H1 (cell line): Measurements from ENCODE around the gene ARFGEF3. TPM values are rescaled to one million over a fixed set of nuclear protein-coding genes. Genes with fewer than 3 reads are reported as not detected.

Experiments
- CTCF ChIA-PET: fragments of 300-600 bp; sonication (Branson Sonifier 250); formaldehyde crosslinking; loops from one replicate; lab custom pipeline; 2021; ENCODE audit not compliant: partially characterized antibody; lab: Charles Lee
- POLR2A ChIA-PET: fragments of 300-600 bp; sonication (Branson Sonifier 250); formaldehyde crosslinking; loops from one replicate; lab custom pipeline; 2021; ENCODE audit warnings: inconsistent platforms; ENCODE audit not compliant: partially characterized antibody; lab: Charles Lee
- DNase-seq, 2 experiments: peaks; one replicate each; pipeline versions ENCODE4 v3.0.0 to v3.0.0-alpha.2; 2010 to 2022; ENCODE audit warnings: low spot score in 2 of 2, low read depth in 1 of 2, mixed read lengths in 1 of 2
- FAIRE-seq: peaks from 2 replicates; lab custom pipeline; 2011; peaks lifted over from hg19 to GRCh38; lab: Jason Lieb, UNC
- H2AFZ ChIP-seq: 2 replicates; pipeline ENCODE4 v1.8.1; 2012; ENCODE audit warnings: low read length, inconsistent platforms
- H2AK5ac ChIP-seq: 2 replicates; pipeline ENCODE4 v1.6.1; 2013; ENCODE audit warnings: low read depth, low read length
- H2BK120ac ChIP-seq: replicated peaks from 2 replicates; pipeline ENCODE3; 2013; ENCODE audit warnings: low read depth, low read length, inconsistent platforms
- H2BK12ac ChIP-seq: 2 replicates; pipeline ENCODE4 v1.6.1; 2013; ENCODE audit warnings: low read depth, low read length
- H2BK15ac ChIP-seq: 2 replicates; pipeline ENCODE4 v1.6.1; 2013; ENCODE audit warnings: low read length
- H2BK20ac ChIP-seq: 2 replicates; pipeline ENCODE4 v1.6.1; 2013; ENCODE audit warnings: low read length
- H2BK5ac ChIP-seq: 2 replicates; pipeline ENCODE4 v1.6.1; 2013; ENCODE audit warnings: low read depth, low read length
- H3K14ac ChIP-seq: 2 replicates; pipeline ENCODE4 v1.6.1; 2013; ENCODE audit warnings: inconsistent platforms; ENCODE audit not compliant: insufficient read length
- H3K18ac ChIP-seq: 2 replicates; pipeline ENCODE4 v1.6.1; 2013; ENCODE audit warnings: low read length; ENCODE audit errors: extremely low read depth
- H3K23ac ChIP-seq: 2 replicates; pipeline ENCODE4 v1.6.1; 2013; ENCODE audit warnings: inconsistent platforms; ENCODE audit not compliant: insufficient read length
- H3K23me2 ChIP-seq: 2 replicates; pipeline ENCODE4 v1.6.1; 2013; ENCODE audit warnings: low read depth, low read length
- H3K27ac ChIP-seq: 2 replicates; pipeline ENCODE4 v1.6.1; 2011; ENCODE audit warnings: low read depth, low read length, inconsistent platforms
- H3K27me3 ChIP-seq, 4 experiments: replicated peaks in 1 of 4; 1 replicate in 1 of 4; 2 replicates in 3 of 4; pipeline versions ENCODE4 v1.6.1 to v1.8.1; 2011 to 2013; ENCODE audit warnings: low read length in 3 of 4, mild to moderate bottlenecking in 3 of 4, inconsistent platforms in 2 of 4, mixed read lengths in 2 of 4, moderate library complexity in 1 of 4; ENCODE audit not compliant: control insufficient read depth in 3 of 4, insufficient read depth in 3 of 4; ENCODE audit errors: extremely low read depth in 1 of 4
- H3K36me3 ChIP-seq, 4 experiments: 2 replicates each; pipeline versions ENCODE4 v1.6.1 to v1.8.1; 2011 to 2013; ENCODE audit warnings: mild to moderate bottlenecking in 4 of 4, low read length in 3 of 4, moderate library complexity in 2 of 4, control low read depth in 1 of 4, inconsistent platforms in 1 of 4; ENCODE audit not compliant: insufficient read depth in 4 of 4, control insufficient read depth in 2 of 4
- H3K4ac ChIP-seq: replicated peaks from 2 replicates; pipeline ENCODE3; 2013; ENCODE audit warnings: low read length, low read depth, mixed read lengths, inconsistent platforms; ENCODE audit not compliant: insufficient read length
- H3K4me1 ChIP-seq, 4 experiments: replicated peaks in 1 of 4; 1 replicate in 1 of 4; 2 replicates in 3 of 4; pipeline versions ENCODE4 v1.6.1 to v1.8.1; 2011 to 2013; ENCODE audit warnings: low read length in 3 of 4, inconsistent platforms in 2 of 4, mixed read lengths in 1 of 4; ENCODE audit not compliant: insufficient read depth in 4 of 4, control insufficient read depth in 3 of 4
- H3K4me2 ChIP-seq, 2 experiments: 2 replicates each; pipeline versions ENCODE4 v1.6.1 to v1.8.1; 2011 to 2013; ENCODE audit warnings: low read depth in 2 of 2, low read length in 2 of 2, control low read depth in 1 of 2, inconsistent platforms in 1 of 2, mild to moderate bottlenecking in 1 of 2; ENCODE audit not compliant: insufficient read depth in 1 of 2
- H3K4me3 ChIP-seq, 4 experiments: fragments of 200-600, 300-600 bp in 1 of 4; sonication (generic), shearing (Covaris generic), sonication (Bioruptor Twin) in 1 of 4; 2 replicates each; pipeline versions ENCODE4 v1.5.1 to v1.8.1; 2011 to 2016; ENCODE audit warnings: low read length in 4 of 4, low read depth in 3 of 4, control low read depth in 2 of 4, inconsistent platforms in 2 of 4, mild to moderate bottlenecking in 2 of 4, mixed read lengths in 1 of 4, moderate library complexity in 1 of 4; ENCODE audit not compliant: insufficient read depth in 2 of 4; ENCODE audit errors: extremely low read depth in 1 of 4
- H3K56ac ChIP-seq: replicated peaks from 2 replicates; pipeline ENCODE3; 2013; ENCODE audit warnings: low read depth, mild to moderate bottlenecking, mixed read lengths, low read length, inconsistent platforms; ENCODE audit not compliant: insufficient read length
- H3K79me1 ChIP-seq: 2 replicates; pipeline ENCODE4 v1.6.1; 2013; ENCODE audit warnings: low read depth, low read length, control low read depth
- H3K79me2 ChIP-seq, 2 experiments: 2 replicates each; pipeline versions ENCODE4 v1.6.1 to v1.8.1; 2012 to 2013; ENCODE audit warnings: low read length in 2 of 2, mild to moderate bottlenecking in 2 of 2, inconsistent platforms in 1 of 2; ENCODE audit not compliant: insufficient read depth in 2 of 2, control insufficient read depth in 1 of 2
- H3K9ac ChIP-seq, 4 experiments: replicated peaks in 1 of 4; 1 replicate in 1 of 4; 2 replicates in 3 of 4; pipeline versions ENCODE4 v1.6.1 to v1.8.1; 2011 to 2013; ENCODE audit warnings: low read depth in 3 of 4, low read length in 3 of 4, control low read depth in 2 of 4, mild to moderate bottlenecking in 2 of 4, moderate library complexity in 2 of 4, inconsistent platforms in 1 of 4; ENCODE audit errors: extremely low read depth in 1 of 4
- H3K9me3 ChIP-seq, 2 experiments: 2 replicates each; pipeline versions ENCODE4 v1.6.1 to v1.8.1; 2012 to 2013; ENCODE audit warnings: mild to moderate bottlenecking in 2 of 2, moderate library complexity in 2 of 2, control low read depth in 1 of 2, inconsistent platforms in 1 of 2, low read depth in 1 of 2, low read length in 1 of 2, mixed read lengths in 1 of 2; ENCODE audit not compliant: insufficient read depth in 2 of 2
- H4K20me1 ChIP-seq, 2 experiments: replicated peaks in 1 of 2; 2 replicates each; pipeline versions ENCODE3 to v1.8.1; 2011 to 2013; ENCODE audit warnings: inconsistent platforms in 2 of 2, low read length in 2 of 2, mild to moderate bottlenecking in 1 of 2; ENCODE audit not compliant: insufficient read depth in 2 of 2, control insufficient read depth in 1 of 2
- H4K5ac ChIP-seq: 2 replicates; pipeline ENCODE4 v1.6.1; 2013; ENCODE audit warnings: low read length, low read depth, mixed read lengths, inconsistent platforms; ENCODE audit not compliant: insufficient read length
- H4K8ac ChIP-seq: 2 replicates; pipeline ENCODE4 v1.8.0; 2013; ENCODE audit warnings: mild to moderate bottlenecking, moderate library complexity, low read length, inconsistent platforms; ENCODE audit not compliant: insufficient read depth; ENCODE audit errors: extremely low read depth
- H4K91ac ChIP-seq: replicated peaks from 2 replicates; pipeline ENCODE3; 2013; ENCODE audit warnings: low read length, mixed read lengths, inconsistent platforms; ENCODE audit not compliant: insufficient read length
- BCL11A ChIP-seq, 2 experiments: IDR thresholded peaks; one replicate each; pipeline ENCODE4 v1.6.1; 2011; ENCODE audit warnings: low read depth in 2 of 2, low read length in 2 of 2, mild to moderate bottlenecking in 2 of 2
- FOSL1 ChIP-seq: IDR thresholded peaks from 2 replicates; pipeline ENCODE4 v1.6.1; 2011; ENCODE audit warnings: mild to moderate bottlenecking, low read depth, low read length, moderate library complexity; ENCODE audit not compliant: insufficient read depth
- GTF2F1 ChIP-seq: IDR thresholded peaks from 2 replicates; pipeline ENCODE4 v1.6.1; 2012; ENCODE audit warnings: low read depth, low read length, improper control_type of control experiment, borderline replicate concordance
- HDAC2 ChIP-seq, 2 experiments: fragments of 300-600 bp in 1 of 2; sonication (generic) in 1 of 2; IDR thresholded peaks; 2 replicates each; pipeline ENCODE4 v1.6.1; 2011 to 2012; ENCODE audit warnings: low read depth in 2 of 2, low read length in 2 of 2, mild to moderate bottlenecking in 2 of 2, moderate library complexity in 2 of 2, borderline replicate concordance in 1 of 2, inconsistent platforms in 1 of 2
- JUN ChIP-seq: IDR thresholded peaks from 2 replicates; pipeline ENCODE4 v1.6.1; 2011; ENCODE audit warnings: low read depth, mild to moderate bottlenecking, improper control_type of control experiment, low read length
- POLR2AphosphoS5 ChIP-seq: IDR thresholded peaks from 2 replicates; pipeline ENCODE4 v1.6.1; 2011; ENCODE audit warnings: low read depth, low read length
- RBBP5 ChIP-seq: IDR thresholded peaks from 2 replicates; pipeline ENCODE4 v1.7.1; 2012; ENCODE audit warnings: low read depth, mild to moderate bottlenecking, inconsistent platforms, low read length, moderate library complexity, borderline replicate concordance
- RNF2 ChIP-seq: fragments of 200-900, 300-1000 bp; sonication (generic); IDR thresholded peaks from 2 replicates; pipeline ENCODE4 v1.7.1; 2016; ENCODE audit warnings: borderline replicate concordance, low read depth, mild to moderate bottlenecking, antibody characterized with exemption, low read length; ENCODE audit not compliant: poor library complexity, severe bottlenecking; ENCODE audit errors: missing control alignments
- SIN3A ChIP-seq, 2 experiments: IDR thresholded peaks in 1 of 2; conservative IDR thresholded peaks in 1 of 2; 2 replicates each; pipeline ENCODE4 v1.6.1; 2011 to 2012; ENCODE audit warnings: low read length in 2 of 2, improper control_type of control experiment in 1 of 2, low read depth in 1 of 2, mild to moderate bottlenecking in 1 of 2
- TAF1 ChIP-seq: IDR thresholded peaks from 2 replicates; pipeline ENCODE4 v1.6.1; 2011; ENCODE audit warnings: mild to moderate bottlenecking, low read depth, low read length
- YY1 ChIP-seq: IDR thresholded peaks from 2 replicates; pipeline ENCODE4 v1.6.1; 2011; ENCODE audit warnings: low read depth, mild to moderate bottlenecking, low read length
- ZNF274 ChIP-seq: IDR thresholded peaks from 2 replicates; pipeline ENCODE4 v1.7.0; 2012; ENCODE audit warnings: low read length, borderline replicate concordance; ENCODE audit errors: extremely low read depth
- WGBS, 2 experiments: shearing (Covaris generic) in 1 of 2; methylation state at CpG; one replicate each; pipeline versions ENCODE4 v1.1.6 to v1.1.7; 2013 to 2015; ENCODE audit warnings: low lambda C conversion rate in 2 of 2, mixed read lengths in 2 of 2, inconsistent platforms in 1 of 2, low coverage in 1 of 2, missing lambda C conversion rate in 1 of 2; ENCODE audit not compliant: insufficient replicate concordance in 2 of 2, insufficient coverage in 1 of 2, insufficient read length in 1 of 2; ENCODE audit errors: extremely low coverage in 1 of 2, missing lambda C conversion rate in 1 of 2; 5-methylcytosine and 5-hydroxymethylcytosine counted together
- polyA plus RNA-seq, 7 experiments: library from polyadenylated mRNA; depleted of rRNA in 3 of 7; stranded (reverse) in 5 of 7; unstranded in 2 of 7; fragments of >200 nt in 5 of 7; fragments of 200-250 nt in 2 of 7; gene quantifications; 1 replicate in 5 of 7; 2 replicates in 1 of 7; 4 replicates in 1 of 7; pipeline versions ENCODE4 v1.2.1 to v1.2.3, GENCODE V29; 2011 to 2013; ENCODE audit warnings: missing spikeins in 2 of 7, mixed read lengths in 2 of 7
- total RNA-seq: library from RNA; stranded (reverse); fragmentation: NEBNext Ultra II Directional; extraction: Animal tissue kit (Norgen Biotek cat#: 25700); gene quantifications from 2 replicates; pipeline ENCODE4 v1.2.1, GENCODE V29; 2021
- TF ChIP-seq, protein P1 (sequence below): IDR thresholded peaks from 2 replicates; pipeline ENCODE4 v1.6.1; 2011; ENCODE audit warnings: low read depth, mild to moderate bottlenecking, low read length; ENCODE audit not compliant: insufficient read depth

ARFGEF3 gene
- total and polyA plus RNA-seq, 2 of the 8 experiments (the other 6 are each of a cell fraction or from before 2014, with no cell fraction given) = 5.8 to 23.2 TPM

DNA sequence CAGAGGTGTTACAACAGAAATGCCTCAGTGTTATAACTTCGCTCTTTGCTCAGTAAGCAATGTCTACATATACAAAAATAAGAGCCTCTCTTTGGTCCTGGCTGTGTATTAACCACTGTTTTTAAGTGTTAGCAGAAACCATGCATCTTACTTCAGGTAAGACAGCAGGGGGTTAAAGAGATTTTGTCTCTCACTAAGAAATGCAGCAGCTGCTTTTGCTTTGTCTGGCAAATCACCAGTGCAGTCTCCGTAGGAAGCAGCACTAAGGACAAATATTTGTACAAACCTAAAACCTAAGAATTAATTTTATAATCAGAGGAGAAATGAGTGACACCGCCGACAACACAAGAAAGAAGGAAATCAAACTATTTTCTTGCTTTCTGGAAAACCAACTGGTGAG, 216.7 kb downstream of the ARFGEF3 start:
- Histone ChIP-seq H2BK15ac (no peak overlapping the region), H3K14ac (no peak overlapping the region), H2BK20ac (no peak overlapping the region), H4K5ac (no peak overlapping the region), H2AK5ac (no peak overlapping the region), H3K4me1 (peaks cover 0 to 11% (median 0%) of the 10 kb centered on the region in 4 experiments; a peak in 2 of 7 replicates), H4K8ac (no peak overlapping the region), H3K56ac (no peak overlapping the region), H3K4me3 (no peak overlapping the region), H3K9ac (no peak overlapping the region), H3K9me3 (no peaks in the 10 kb centered on the region), H3K4ac (no peak overlapping the region), H2BK5ac (no peak overlapping the region), H4K20me1 (no peaks in the 10 kb centered on the region), H3K27ac (no peak overlapping the region), H4K91ac (no peak overlapping the region), H3K27me3 (no peaks in the 10 kb centered on the region), H3K4me2 (0 out of 4 replicates have a peak overlapping the region, but pooled peaks of 1 of the 2 experiments have one; percentile 43), H2BK12ac (no peak overlapping the region), H3K36me3 (no peaks in the 10 kb centered on the region), H3K23ac (no peak overlapping the region), H2BK120ac (no peak overlapping the region), H3K18ac (no peak overlapping the region), H3K79me2 (no peaks in the 10 kb centered on the region), H3K79me1 (no peaks in the 10 kb centered on the region), H3K23me2 (no peaks in the 10 kb centered on the region), H2AFZ (no peak overlapping the region)
- FAIRE-seq (no peak), DNase-seq (no peak)
- 72% methylated on average over 4 of the region's 4 CpGs; no CpG with 5 or more reads in 1 of the 2 experiments for WGBS, 2 experiments
- ChIA-PET POLR2A (no interaction called here), CTCF (interaction anchor here (1.3 to 1.8 kb wide), 3 partner anchors 17 to 93 kb away, joined by 3 to 5 read pairs (median 4); no protein-coding TSS in a partner anchor)
- TF ChIP-seq, protein P1, sequence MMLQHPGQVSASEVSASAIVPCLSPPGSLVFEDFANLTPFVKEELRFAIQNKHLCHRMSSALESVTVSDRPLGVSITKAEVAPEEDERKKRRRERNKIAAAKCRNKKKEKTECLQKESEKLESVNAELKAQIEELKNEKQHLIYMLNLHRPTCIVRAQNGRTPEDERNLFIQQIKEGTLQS = no peak
- TF ChIP-seq POLR2AphosphoS5 (no peak), BCL11A (IDR thresholded peaks at IDR 0.05; ENCODE audit: low read depth in 2 of 2, low read length in 2 of 2) (no peak), YY1 (no peak), GTF2F1 (no peak), TAF1 (no peak), SIN3A (conservative IDR thresholded peaks at IDR 0.05 in 1 of 2, IDR thresholded peaks at IDR 0.05 in 1 of 2; ENCODE audit: low read depth in 1 of 2, low read length in 2 of 2) (no peak), HDAC2 (IDR thresholded peaks at IDR 0.05; ENCODE audit: borderline replicate concordance in 1 of 2, low read depth in 2 of 2, low read length in 2 of 2) (no peak), FOSL1 (no peak), RBBP5 (no peak), ZNF274 (no peak), JUN (no peak), RNF2 (no peak)
